HEK293 (cell line): ENCODE data around the gene BACE1-AS.

Source experiments
- CTCF ChIA-PET: fragments of 350-600 bp; formaldehyde crosslinking; extraction: SDS; loops from one replicate; lab custom pipeline; 2021; ENCODE audit warnings: antibody characterized with exemption; lab: Yijun Ruan, JAX
- POLR2A ChIA-PET: fragments of 300-600 bp; formaldehyde crosslinking; extraction: SDS; loops from one replicate; lab custom pipeline; 2020; ENCODE audit warnings: antibody characterized with exemption, inconsistent platforms; lab: Yijun Ruan, JAX
- H3K27ac ChIP-seq: fragments of 200-500 bp; sonication (Bioruptor generic); 2 replicates; pipeline ENCODE4 v1.5.1; 2014; ENCODE audit warnings: low read depth, low read length, control low read depth, inconsistent platforms; ENCODE audit errors: extremely low read depth
- H3K36me3 ChIP-seq, 2 experiments: fragments of 200-500 bp in 1 of 2; sonication (Bioruptor generic) in 1 of 2; 1 replicate in 1 of 2; 2 replicates in 1 of 2; pipeline ENCODE4 v1.5.1; 2014 to 2017; ENCODE audit warnings: inconsistent platforms in 2 of 2, low read length in 2 of 2; ENCODE audit not compliant: control insufficient read depth in 2 of 2, insufficient read depth in 1 of 2
- H3K4me1 ChIP-seq: fragments of 200-500 bp; sonication (Bioruptor generic); 2 replicates; pipeline ENCODE4 v1.5.1; 2014; ENCODE audit warnings: mild to moderate bottlenecking, low read length, inconsistent platforms; ENCODE audit not compliant: control insufficient read depth, insufficient read depth
- H3K4me3 ChIP-seq: 2 replicates; pipeline ENCODE4 v1.5.1; 2011; ENCODE audit warnings: low read depth, mild to moderate bottlenecking, control low read depth, low read length, moderate library complexity
- H3K9me3 ChIP-seq: fragments of 200-500 bp; sonication (Bioruptor generic); 2 replicates; pipeline ENCODE4 v1.5.1; 2014; ENCODE audit warnings: low read depth, low read length, inconsistent platforms; ENCODE audit not compliant: control insufficient read depth, insufficient read depth
- PRDM10 ChIP-seq: fragments of 450-650 bp; formaldehyde crosslinking; IDR thresholded peaks from 2 replicates; pipeline ENCODE4 v1.5.1; 2016; ENCODE audit warnings: missing biosample characterization, missing genetic modification characterization
- ZBTB10 ChIP-seq: fragments of 450-650 bp; formaldehyde crosslinking; IDR thresholded peaks from 2 replicates; pipeline ENCODE4 v1.5.1; 2016; ENCODE audit warnings: missing biosample characterization, missing genetic modification characterization
- ZNF155 ChIP-seq: fragments of 450-650 bp; formaldehyde crosslinking; IDR thresholded peaks from 2 replicates; pipeline ENCODE4 v1.5.1; 2016; ENCODE audit warnings: missing biosample characterization, missing genetic modification characterization
- TF ChIP-seq, protein P1 (sequence below): IDR thresholded peaks from 2 replicates; pipeline ENCODE4 v1.6.1; 2011; ENCODE audit warnings: mild to moderate bottlenecking, low read depth, low read length, borderline replicate concordance
- TF ChIP-seq, protein P2 (sequence below): fragments of 450-650 bp; formaldehyde crosslinking; IDR thresholded peaks from 2 replicates; pipeline ENCODE4 v1.5.1; 2016; ENCODE audit warnings: missing biosample characterization, missing genetic modification characterization
- TF ChIP-seq, protein P3 (sequence below): fragments of 450-650 bp; formaldehyde crosslinking; IDR thresholded peaks from 2 replicates; pipeline ENCODE4 v1.5.1; 2016; ENCODE audit warnings: missing biosample characterization, missing genetic modification characterization
- TF ChIP-seq, protein P4 (sequence below): fragments of 450-650 bp; formaldehyde crosslinking; conservative IDR thresholded peaks from 2 replicates; pipeline ENCODE4 v1.5.1; 2016; ENCODE audit warnings: low read depth, missing biosample characterization, missing genetic modification characterization

Gene BACE1-AS

GRCh38 chr11:117332843-117333242 is 41.7 kb downstream of the BACE1-AS start:
- no peak overlapping the region for H3K27ac ChIP-seq
- CTCF ChIA-PET: interaction anchor here (0.7 to 1.3 kb wide), 2 partner anchors 9 to 486 kb away, joined by 3 to 6 read pairs; no protein-coding TSS in a partner anchor

More at GRCh38 chr11:117332843-117333242, 41.7 kb downstream of the BACE1-AS start:
- H3K36me3 ChIP-seq: peaks cover 0 to 7% of the 10 kb centered on the region in 2 experiments; a peak in 1 of 3 replicates
- H3K4me1 ChIP-seq: no peaks in the 10 kb centered on the region
- no peaks in the 10 kb centered on the region for H3K9me3 ChIP-seq
- H3K4me3 ChIP-seq: no peak overlapping the region
- POLR2A ChIA-PET: interaction anchor here (0.5 to 0.7 kb wide), 2 partner anchors 28 to 416 kb away, joined by 3 to 4 read pairs; no protein-coding TSS in a partner anchor
- TF ChIP-seq, protein P1, sequence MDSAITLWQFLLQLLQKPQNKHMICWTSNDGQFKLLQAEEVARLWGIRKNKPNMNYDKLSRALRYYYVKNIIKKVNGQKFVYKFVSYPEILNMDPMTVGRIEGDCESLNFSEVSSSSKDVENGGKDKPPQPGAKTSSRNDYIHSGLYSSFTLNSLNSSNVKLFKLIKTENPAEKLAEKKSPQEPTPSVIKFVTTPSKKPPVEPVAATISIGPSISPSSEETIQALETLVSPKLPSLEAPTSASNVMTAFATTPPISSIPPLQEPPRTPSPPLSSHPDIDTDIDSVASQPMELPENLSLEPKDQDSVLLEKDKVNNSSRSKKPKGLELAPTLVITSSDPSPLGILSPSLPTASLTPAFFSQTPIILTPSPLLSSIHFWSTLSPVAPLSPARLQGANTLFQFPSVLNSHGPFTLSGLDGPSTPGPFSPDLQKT: no peak
- TF ChIP-seq, protein P2, sequence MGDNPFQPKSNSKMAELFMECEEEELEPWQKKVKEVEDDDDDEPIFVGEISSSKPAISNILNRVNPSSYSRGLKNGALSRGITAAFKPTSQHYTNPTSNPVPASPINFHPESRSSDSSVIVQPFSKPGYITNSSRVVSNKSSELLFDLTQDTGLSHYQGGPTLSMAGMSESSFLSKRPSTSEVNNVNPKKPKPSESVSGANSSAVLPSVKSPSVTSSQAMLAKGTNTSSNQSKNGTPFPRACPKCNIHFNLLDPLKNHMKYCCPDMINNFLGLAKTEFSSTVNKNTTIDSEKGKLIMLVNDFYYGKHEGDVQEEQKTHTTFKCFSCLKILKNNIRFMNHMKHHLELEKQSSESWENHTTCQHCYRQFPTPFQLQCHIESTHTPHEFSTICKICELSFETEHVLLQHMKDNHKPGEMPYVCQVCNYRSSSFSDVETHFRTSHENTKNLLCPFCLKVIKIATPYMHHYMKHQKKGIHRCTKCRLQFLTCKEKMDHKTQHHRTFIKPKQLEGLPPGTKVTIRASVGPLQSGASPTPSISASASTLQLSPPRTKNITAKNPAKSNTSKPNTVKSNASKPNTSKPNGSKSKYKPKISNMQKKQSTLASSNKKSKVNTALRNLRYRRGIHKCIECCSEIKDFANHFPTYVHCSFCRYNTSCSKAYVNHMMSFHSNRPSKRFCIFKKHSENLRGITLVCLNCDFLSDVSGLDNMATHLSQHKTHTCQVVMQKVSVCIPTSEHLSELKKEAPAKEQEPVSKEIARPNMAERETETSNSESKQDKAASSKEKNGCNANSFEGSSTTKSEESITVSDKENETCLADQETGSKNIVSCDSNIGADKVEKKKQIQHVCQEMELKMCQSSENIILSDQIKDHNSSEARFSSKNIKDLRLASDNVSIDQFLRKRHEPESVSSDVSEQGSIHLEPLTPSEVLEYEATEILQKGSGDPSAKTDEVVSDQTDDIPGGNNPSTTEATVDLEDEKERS (tag by site-specific recombination): no peak
- TF ChIP-seq PRDM10 (tag by site-specific recombination) (no peak), ZNF155 (no peak), ZBTB10 (tag by site-specific recombination) (no peak)
- TF ChIP-seq, protein P3, sequence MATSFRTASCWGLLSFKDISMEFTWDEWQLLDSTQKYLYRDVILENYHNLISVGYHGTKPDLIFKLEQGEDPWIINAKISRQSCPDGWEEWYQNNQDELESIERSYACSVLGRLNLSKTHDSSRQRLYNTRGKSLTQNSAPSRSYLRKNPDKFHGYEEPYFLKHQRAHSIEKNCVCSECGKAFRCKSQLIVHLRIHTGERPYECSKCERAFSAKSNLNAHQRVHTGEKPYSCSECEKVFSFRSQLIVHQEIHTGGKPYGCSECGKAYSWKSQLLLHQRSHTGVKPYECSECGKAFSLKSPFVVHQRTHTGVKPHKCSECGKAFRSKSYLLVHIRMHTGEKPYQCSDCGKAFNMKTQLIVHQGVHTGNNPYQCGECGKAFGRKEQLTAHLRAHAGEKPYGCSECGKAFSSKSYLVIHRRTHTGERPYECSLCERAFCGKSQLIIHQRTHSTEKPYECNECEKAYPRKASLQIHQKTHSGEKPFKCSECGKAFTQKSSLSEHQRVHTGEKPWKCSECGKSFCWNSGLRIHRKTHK (tag by site-specific recombination): no peak
- TF ChIP-seq, protein P4, sequence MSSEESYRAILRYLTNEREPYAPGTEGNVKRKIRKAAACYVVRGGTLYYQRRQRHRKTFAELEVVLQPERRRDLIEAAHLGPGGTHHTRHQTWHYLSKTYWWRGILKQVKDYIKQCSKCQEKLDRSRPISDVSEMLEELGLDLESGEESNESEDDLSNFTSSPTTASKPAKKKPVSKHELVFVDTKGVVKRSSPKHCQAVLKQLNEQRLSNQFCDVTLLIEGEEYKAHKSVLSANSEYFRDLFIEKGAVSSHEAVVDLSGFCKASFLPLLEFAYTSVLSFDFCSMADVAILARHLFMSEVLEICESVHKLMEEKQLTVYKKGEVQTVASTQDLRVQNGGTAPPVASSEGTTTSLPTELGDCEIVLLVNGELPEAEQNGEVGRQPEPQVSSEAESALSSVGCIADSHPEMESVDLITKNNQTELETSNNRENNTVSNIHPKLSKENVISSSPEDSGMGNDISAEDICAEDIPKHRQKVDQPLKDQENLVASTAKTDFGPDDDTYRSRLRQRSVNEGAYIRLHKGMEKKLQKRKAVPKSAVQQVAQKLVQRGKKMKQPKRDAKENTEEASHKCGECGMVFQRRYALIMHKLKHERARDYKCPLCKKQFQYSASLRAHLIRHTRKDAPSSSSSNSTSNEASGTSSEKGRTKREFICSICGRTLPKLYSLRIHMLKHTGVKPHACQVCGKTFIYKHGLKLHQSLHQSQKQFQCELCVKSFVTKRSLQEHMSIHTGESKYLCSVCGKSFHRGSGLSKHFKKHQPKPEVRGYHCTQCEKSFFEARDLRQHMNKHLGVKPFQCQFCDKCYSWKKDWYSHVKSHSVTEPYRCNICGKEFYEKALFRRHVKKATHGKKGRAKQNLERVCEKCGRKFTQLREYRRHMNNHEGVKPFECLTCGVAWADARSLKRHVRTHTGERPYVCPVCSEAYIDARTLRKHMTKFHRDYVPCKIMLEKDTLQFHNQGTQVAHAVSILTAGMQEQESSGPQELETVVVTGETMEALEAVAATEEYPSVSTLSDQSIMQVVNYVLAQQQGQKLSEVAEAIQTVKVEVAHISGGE (tag by site-specific recombination): no peak
